Fibroblast of skin of right quadriceps (primary cell): ENCODE measurements around the gene COQ4.

Experiments used
- DNase-seq: peaks from one replicate; pipeline ENCODE4 v3.0.0-alpha.2; 2013

Gene COQ4

DNA sequence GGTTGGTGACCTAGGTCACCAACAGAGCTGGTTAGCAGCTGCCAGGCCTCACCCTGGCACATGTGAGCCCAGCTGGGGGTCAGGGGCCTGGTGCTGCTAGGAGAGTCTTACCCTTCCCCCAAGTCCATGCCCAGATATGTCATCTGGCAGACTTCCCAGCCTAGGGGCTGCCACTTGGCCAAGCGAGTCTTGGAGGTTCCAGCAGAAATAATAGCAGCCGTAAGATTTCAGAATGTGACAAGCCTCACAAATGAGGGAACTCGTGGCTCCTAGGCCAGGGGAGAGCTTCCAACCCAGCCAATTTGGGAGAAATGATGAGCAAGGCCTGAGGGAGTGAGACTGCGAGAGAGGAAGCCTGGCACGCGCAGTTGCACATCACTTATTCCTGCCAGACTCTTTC is 59.6 kb downstream of the COQ4 start:
- DNase-seq, result no peak

DNA sequence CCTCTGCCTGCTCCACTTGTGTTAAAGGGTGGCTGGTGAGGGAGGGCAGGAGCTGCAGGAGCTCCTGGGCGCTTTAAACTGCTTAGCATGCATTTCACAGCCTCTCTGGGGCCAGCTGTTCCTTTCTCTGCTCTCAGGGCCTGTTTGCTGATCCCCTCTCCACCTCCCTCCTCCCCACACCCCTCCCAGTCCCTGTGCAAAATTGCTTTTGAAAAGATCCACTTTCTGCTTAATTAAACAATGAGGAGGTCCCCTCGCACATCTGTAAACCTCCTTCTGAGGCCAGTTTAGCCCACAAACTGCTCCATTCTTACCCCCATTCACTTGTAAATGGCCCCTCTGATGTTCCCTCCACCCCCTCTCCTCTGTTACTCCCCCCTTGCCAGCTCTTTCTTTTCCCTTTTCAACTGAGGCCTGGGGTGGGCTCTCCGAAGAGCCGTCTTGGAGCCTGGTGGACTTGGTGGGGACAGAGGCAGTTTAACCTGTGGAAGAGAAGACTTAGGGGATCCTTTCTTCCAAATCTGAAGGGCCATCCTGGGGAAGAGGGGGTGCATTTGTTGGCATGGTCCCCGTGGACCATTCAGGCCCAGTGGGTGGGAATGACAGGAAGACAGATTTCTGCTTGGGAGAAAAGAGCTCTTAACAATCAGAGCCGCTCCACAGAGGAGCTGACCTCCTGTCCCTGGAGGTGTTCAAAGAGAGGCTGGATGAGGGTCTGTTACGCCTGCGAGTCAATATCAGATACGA is 60.5 kb downstream of the COQ4 start:
- no peak for DNase-seq
